ENCODE data around the gene CREB5. TPM values are rescaled to one million over a fixed set of nuclear protein-coding genes. Genes with fewer than 3 reads are reported as not detected.
"Not testable (repeated sequence)": the region's sequence is repeated elsewhere in the genome, so short reads cannot be mapped to it uniquely, and the experiment has no call there.

Gene CREB5
- total RNA-seq, 2 experiments from 2014 or later, result not detected

- H3K27me3 Mint-ChIP-seq, result peaks cover 25% of the 10 kb centered on the region
- no peak for DNase-seq
- H3K4me3 Mint-ChIP-seq, result no peak overlapping the region
- H3K4me1 Mint-ChIP-seq, result no peaks in the 10 kb centered on the region
- ChIA-PET POLR2A (no interaction called here), CTCF (no interaction called here)
- H3K9me3 Mint-ChIP-seq, result no peaks in the 10 kb centered on the region
- H3K27ac Mint-ChIP-seq, result no peak overlapping the region
- H3K36me3 Mint-ChIP-seq (ENCODE audit: low read depth), result no peaks in the 10 kb centered on the region
These were observed 21.9 kb upstream of the CREB5 start for GRCh38 chr7:28390426-28390825.

- H3K27me3 Mint-ChIP-seq, result peaks cover 25% of the 10 kb centered on the region
- H3K36me3 Mint-ChIP-seq (ENCODE audit: low read depth), result no peaks in the 10 kb centered on the region
- H3K4me1 Mint-ChIP-seq, result no peaks in the 10 kb centered on the region
- H3K27ac Mint-ChIP-seq, result no peak overlapping the region
- no peak overlapping the region for H3K4me3 Mint-ChIP-seq
- no peaks in the 10 kb centered on the region for H3K9me3 Mint-ChIP-seq
- no peak for DNase-seq
- CTCF ChIA-PET, result no interaction called here
- POLR2A ChIA-PET, result no interaction called here
These were observed 20.0 kb upstream of the CREB5 start for GRCh38 chr7:28392289-28392688.

- Mint-ChIP-seq H3K9me3 (no peaks in the 10 kb centered on the region), H3K36me3 (ENCODE audit: low read depth) (no peaks in the 10 kb centered on the region), H3K27me3 (peaks cover 18% of the 10 kb centered on the region), H3K4me3 (no peak overlapping the region), H3K4me1 (no peaks in the 10 kb centered on the region), H3K27ac (no peak overlapping the region)
- CTCF ChIA-PET, result no interaction called here
- no peak for DNase-seq
- POLR2A ChIA-PET, result no interaction called here
These were observed 16.9 kb upstream of the CREB5 start for GRCh38 chr7:28395404-28395803.

- Mint-ChIP-seq H3K4me3 (no peak overlapping the region), H3K27me3 (peaks cover 17% of the 10 kb centered on the region), H3K4me1 (no peaks in the 10 kb centered on the region), H3K27ac (no peak overlapping the region), H3K9me3 (no peaks in the 10 kb centered on the region), H3K36me3 (ENCODE audit: low read depth) (no peaks in the 10 kb centered on the region)
- POLR2A ChIA-PET, result no interaction called here
- CTCF ChIA-PET, result no interaction called here
- no peak for DNase-seq
These were observed 16.5 kb upstream of the CREB5 start for GRCh38 chr7:28395831-28396230.

GRCh38 chr7:28397141-28397540, 15.2 kb upstream of the CREB5 start:
- no peaks in the 10 kb centered on the region for H3K36me3 Mint-ChIP-seq (ENCODE audit: low read depth)
- DNase-seq, result no peak
- H3K27ac Mint-ChIP-seq, result no peak overlapping the region
- no peak overlapping the region for H3K4me3 Mint-ChIP-seq
- H3K9me3 Mint-ChIP-seq, result no peaks in the 10 kb centered on the region
- H3K27me3 Mint-ChIP-seq, result peaks cover 10% of the 10 kb centered on the region
- no peaks in the 10 kb centered on the region for H3K4me1 Mint-ChIP-seq
- POLR2A ChIA-PET, result no interaction called here
- CTCF ChIA-PET, result no interaction called here

- Mint-ChIP-seq H3K27me3 (peaks cover 5% of the 10 kb centered on the region), H3K4me3 (no peak overlapping the region), H3K36me3 (ENCODE audit: low read depth) (no peaks in the 10 kb centered on the region), H3K9me3 (no peaks in the 10 kb centered on the region), H3K27ac (no peak overlapping the region), H3K4me1 (no peaks in the 10 kb centered on the region)
- DNase-seq, result no peak
- ChIA-PET CTCF (no interaction called here), POLR2A (no interaction called here)
These were observed 11.4 kb upstream of the CREB5 start for GRCh38 chr7:28400838-28401360.

- H3K36me3 Mint-ChIP-seq (ENCODE audit: low read depth); POLR2A ChIA-PET; H3K27me3 Mint-ChIP-seq; CTCF ChIA-PET; H3K4me1 Mint-ChIP-seq; DNase-seq; H3K27ac Mint-ChIP-seq; H3K9me3 Mint-ChIP-seq; H3K4me3 Mint-ChIP-seq: not testable (repeated sequence)
These were observed 10.8 kb upstream of the CREB5 start for GRCh38 chr7:28401567-28401966.

- H3K4me1 Mint-ChIP-seq, result peaks cover 9% of the 10 kb centered on the region
- H3K27ac Mint-ChIP-seq, result no peak overlapping the region
- H3K9me3 Mint-ChIP-seq, result no peaks in the 10 kb centered on the region
- no peaks in the 10 kb centered on the region for H3K36me3 Mint-ChIP-seq (ENCODE audit: low read depth)
- no peak for DNase-seq
- ChIA-PET CTCF (no interaction called here), POLR2A (no interaction called here)
- H3K27me3 Mint-ChIP-seq, result peaks cover 35% of the 10 kb centered on the region
- no peak overlapping the region for H3K4me3 Mint-ChIP-seq
These were observed 6.7 kb upstream of the CREB5 start for GRCh38 chr7:28405662-28406061.

GRCh38 chr7:28406192-28406591, 6.1 kb upstream of the CREB5 start:
- H3K36me3 Mint-ChIP-seq (ENCODE audit: low read depth), result no peaks in the 10 kb centered on the region
- H3K27ac Mint-ChIP-seq, result no peak overlapping the region
- no peak overlapping the region for H3K4me3 Mint-ChIP-seq
- ChIA-PET CTCF (no interaction called here), POLR2A (no interaction called here)
- DNase-seq, result no peak
- H3K4me1 Mint-ChIP-seq, result peaks cover 13% of the 10 kb centered on the region
- H3K9me3 Mint-ChIP-seq, result no peaks in the 10 kb centered on the region
- peaks cover 40% of the 10 kb centered on the region for H3K27me3 Mint-ChIP-seq

- H3K27ac Mint-ChIP-seq, result no peak overlapping the region
- H3K9me3 Mint-ChIP-seq, result no peaks in the 10 kb centered on the region
- no peaks in the 10 kb centered on the region for H3K36me3 Mint-ChIP-seq (ENCODE audit: low read depth)
- no peak for DNase-seq
- H3K4me1 Mint-ChIP-seq, result peaks cover 14% of the 10 kb centered on the region
- no peak overlapping the region for H3K4me3 Mint-ChIP-seq
- ChIA-PET CTCF (no interaction called here), POLR2A (no interaction called here)
- H3K27me3 Mint-ChIP-seq, result peaks cover 51% of the 10 kb centered on the region
These were observed 4.7 kb upstream of the CREB5 start for GRCh38 chr7:28407651-28408050.

- H3K27me3 Mint-ChIP-seq, result peaks cover 55% of the 10 kb centered on the region
- no peak for DNase-seq
- no peaks in the 10 kb centered on the region for H3K36me3 Mint-ChIP-seq (ENCODE audit: low read depth)
- H3K27ac Mint-ChIP-seq, result no peak overlapping the region
- no peak overlapping the region for H3K4me3 Mint-ChIP-seq
- ChIA-PET POLR2A (no interaction called here), CTCF (no interaction called here)
- no peaks in the 10 kb centered on the region for H3K9me3 Mint-ChIP-seq
- H3K4me1 Mint-ChIP-seq, result peaks cover 14% of the 10 kb centered on the region
These were observed 4.0 kb upstream of the CREB5 start for GRCh38 chr7:28408105-28408959.

- Mint-ChIP-seq H3K9me3 (no peaks in the 10 kb centered on the region), H3K4me3 (peak overlapping the region; percentile 54), H3K27me3 (peaks cover 63% of the 10 kb centered on the region), H3K36me3 (ENCODE audit: low read depth) (no peaks in the 10 kb centered on the region), H3K27ac (no peak overlapping the region), H3K4me1 (peaks cover 14% of the 10 kb centered on the region)
- ChIA-PET POLR2A (no interaction called here), CTCF (no interaction called here)
- DNase-seq, result peak; percentile 44
These were observed 3.2 kb upstream of the CREB5 start for GRCh38 chr7:28408960-28409715.

- Mint-ChIP-seq H3K4me3 (peak overlapping the region; percentile 54), H3K9me3 (no peaks in the 10 kb centered on the region), H3K36me3 (ENCODE audit: low read depth) (no peaks in the 10 kb centered on the region), H3K27ac (no peak overlapping the region), H3K4me1 (peaks cover 14% of the 10 kb centered on the region), H3K27me3 (peaks cover 63% of the 10 kb centered on the region)
- DNase-seq, result no peak
- CTCF ChIA-PET, result no interaction called here
- POLR2A ChIA-PET, result no interaction called here
These were observed 2.3 kb upstream of the CREB5 start for GRCh38 chr7:28409716-28410627.
